Esophagus (tissue), 2 donors: ENCODE data around the gene PALLD. TPM values are rescaled to one million over a fixed set of nuclear protein-coding genes. Genes with fewer than 3 reads are reported as not detected.

ENCODE experiments used
- H3K27ac ChIP-seq, 2 donors: one replicate each; pipeline ENCODE4 v1.5.1; 2013; ENCODE audit warnings: low read depth in 2 of 2, mild to moderate bottlenecking in 2 of 2, inconsistent platforms in 1 of 2, low read length in 1 of 2, moderate library complexity in 1 of 2
- H3K27me3 ChIP-seq, 2 donors: one replicate each; pipeline ENCODE4 v1.6.1; 2013; ENCODE audit warnings: low read length in 2 of 2, control low read depth in 1 of 2, mild to moderate bottlenecking in 1 of 2; ENCODE audit not compliant: insufficient read depth in 2 of 2, control insufficient read depth in 1 of 2
- H3K36me3 ChIP-seq, 2 donors: one replicate each; pipeline ENCODE4 v1.6.1; 2013; ENCODE audit warnings: low read length in 1 of 2; ENCODE audit not compliant: control insufficient read depth in 2 of 2, insufficient read depth in 2 of 2
- H3K4me1 ChIP-seq, 2 donors: one replicate each; pipeline ENCODE4 v1.6.1; 2013; ENCODE audit warnings: low read length in 1 of 2; ENCODE audit not compliant: control insufficient read depth in 2 of 2, insufficient read depth in 2 of 2
- H3K4me3 ChIP-seq, 2 donors: one replicate each; pipeline ENCODE4 v1.5.1; 2013; ENCODE audit warnings: low read length in 2 of 2, mild to moderate bottlenecking in 2 of 2, low read depth in 1 of 2, moderate library complexity in 1 of 2
- H3K9me3 ChIP-seq, 2 donors: one replicate each; pipeline ENCODE4 v1.6.1; 2013; ENCODE audit warnings: mild to moderate bottlenecking in 2 of 2, low read depth in 1 of 2, low read length in 1 of 2, moderate library complexity in 1 of 2; ENCODE audit not compliant: control insufficient read depth in 2 of 2, insufficient read depth in 1 of 2
- WGBS, 2 donors: extraction: QIAGEN DNeasy Blood & Tissue Kit; methylation state at CpG; one replicate each; pipeline ENCODE4 v1.1.7; 2013; 5-methylcytosine and 5-hydroxymethylcytosine counted together
- polyA plus RNA-seq, 2 donors: library from polyadenylated mRNA; stranded (reverse); fragments of 200-250 nt; gene quantifications; one replicate each; pipeline ENCODE4 v1.2.3, GENCODE V29; 2013
- donor health status: healthy with polysubstance abuse.
- donor health status: Bipolar disorder and iron deficiency.

The PALLD gene
- polyA plus RNA-seq, 2 donors, result 34.7 to 101 TPM

DNA sequence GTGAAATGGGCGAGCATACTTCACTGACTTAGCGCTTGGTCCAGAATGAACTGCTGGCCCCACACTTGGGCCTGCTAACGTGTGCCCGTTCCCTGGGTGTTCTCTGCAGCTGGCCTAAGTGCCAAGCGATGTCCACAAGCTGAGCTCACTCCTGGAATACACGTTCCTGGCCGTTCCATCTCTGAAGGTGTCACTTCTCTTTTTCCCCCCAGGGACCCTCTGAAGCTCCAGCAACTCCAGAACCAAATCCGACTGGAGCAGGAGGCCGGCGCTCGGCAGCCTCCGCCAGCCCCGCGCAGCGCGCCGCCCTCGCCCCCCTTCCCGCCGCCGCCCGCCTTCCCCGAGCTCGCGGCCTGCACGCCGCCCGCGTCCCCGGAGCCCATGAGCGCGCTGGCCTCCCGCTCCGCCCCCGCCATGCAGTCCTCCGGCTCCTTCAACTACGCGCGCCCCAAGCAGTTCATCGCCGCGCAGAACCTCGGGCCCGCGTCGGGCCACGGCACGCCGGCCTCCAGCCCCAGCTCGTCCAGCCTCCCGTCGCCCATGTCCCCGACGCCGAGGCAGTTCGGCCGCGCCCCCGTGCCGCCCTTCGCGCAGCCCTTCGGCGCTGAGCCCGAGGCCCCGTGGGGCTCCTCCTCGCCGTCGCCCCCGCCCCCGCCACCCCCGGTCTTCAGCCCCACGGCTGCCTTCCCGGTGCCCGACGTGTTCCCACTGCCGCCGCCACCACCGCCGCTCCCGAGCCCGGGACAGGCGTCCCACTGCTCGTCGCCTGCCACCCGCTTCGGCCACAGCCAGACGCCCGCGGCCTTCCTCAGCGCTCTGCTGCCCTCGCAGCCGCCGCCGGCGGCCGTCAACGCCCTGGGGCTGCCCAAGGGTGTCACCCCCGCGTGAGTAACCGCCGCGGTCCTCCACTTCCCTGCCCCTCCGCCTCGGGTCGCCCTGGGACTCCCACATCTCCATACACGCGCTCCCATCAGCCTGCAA lies 380.9 kb downstream of the PALLD start:
- Histone ChIP-seq H3K27ac (peak overlapping the region; percentile 62 to 77), H3K36me3 (peaks cover 0 to 3% of the 10 kb centered on the region in 2 donors), H3K27me3 (no peaks in the 10 kb centered on the region), H3K4me3 (peak overlapping the region; percentile 44 to 59), H3K9me3 (no peaks in the 10 kb centered on the region), H3K4me1 (no peaks in the 10 kb centered on the region)
- 21 to 35% methylated on average over 84 to 108 of the region's 108 CpGs for WGBS, 2 donors

GRCh38 chr4:168878623-168879022 lies 381.8 kb downstream of the PALLD start:
- no peaks in the 10 kb centered on the region for H3K27me3 ChIP-seq
- WGBS, 2 donors, result 60 to 69% methylated on average over 2 of the region's 2 CpGs
- peaks cover 0 to 3% of the 10 kb centered on the region in 2 donors for H3K36me3 ChIP-seq
- no peak overlapping the region for H3K27ac ChIP-seq
- no peaks in the 10 kb centered on the region for H3K4me1 ChIP-seq
- peak overlapping the region in 1 of 2 donors; percentile 59 for H3K4me3 ChIP-seq
- no peaks in the 10 kb centered on the region for H3K9me3 ChIP-seq

- Histone ChIP-seq H3K27me3 (no peaks in the 10 kb centered on the region), H3K27ac (no peak overlapping the region), H3K9me3 (no peaks in the 10 kb centered on the region), H3K4me1 (no peaks in the 10 kb centered on the region), H3K36me3 (peaks cover 0 to 3% of the 10 kb centered on the region in 2 donors), H3K4me3 (no peak overlapping the region)
Observed at GRCh38 chr4:168879188-168879587, 382.3 kb downstream of the PALLD start.

- WGBS, 2 donors, result 67% methylated on average over 6 of the region's 6 CpGs
Observed at GRCh38 chr4:168880072-168880675, 383.3 kb downstream of the PALLD start.

DNA sequence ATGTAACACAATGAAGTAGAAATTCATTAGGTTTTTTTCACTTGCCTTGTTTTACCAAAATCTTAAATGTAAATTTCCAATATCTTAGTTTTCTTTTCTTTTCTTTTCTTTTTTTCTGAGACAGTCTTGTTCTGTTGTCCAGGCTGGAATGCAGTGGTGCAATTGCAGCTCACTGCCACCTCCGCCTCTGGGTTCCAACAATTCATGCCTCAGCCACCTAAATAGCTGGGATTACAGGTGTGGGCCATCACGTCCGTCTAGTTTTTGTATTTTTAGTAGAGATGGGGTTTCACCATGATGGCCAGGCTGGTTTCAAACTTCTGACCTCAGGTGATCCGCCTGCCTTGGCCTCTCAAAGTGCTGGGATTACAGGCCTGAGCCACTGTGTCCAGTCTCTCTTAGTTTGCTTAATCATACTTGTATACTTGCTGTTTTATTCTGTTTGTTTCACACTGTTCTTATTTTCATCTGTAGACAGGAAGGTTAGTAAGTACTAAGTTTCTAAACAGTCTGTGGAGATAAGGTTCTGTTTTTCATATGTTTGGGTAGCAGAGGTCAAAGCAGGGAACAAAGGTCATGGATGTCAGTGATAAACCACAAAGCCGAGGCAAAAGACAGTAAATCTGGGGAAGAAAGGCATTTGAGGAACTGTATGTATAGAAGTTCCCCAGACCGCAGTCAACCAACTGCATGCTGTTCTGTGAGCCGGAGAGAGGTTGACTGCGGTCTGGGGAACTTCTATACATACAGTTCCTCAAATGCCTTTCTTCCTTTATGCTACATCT lies 384.2 kb downstream of the PALLD start:
- H3K9me3 ChIP-seq, result no peaks in the 10 kb centered on the region
- no peaks in the 10 kb centered on the region for H3K27me3 ChIP-seq
- peak overlapping the region; percentile 34 to 48 for H3K27ac ChIP-seq
- no peak overlapping the region for H3K4me3 ChIP-seq
- H3K36me3 ChIP-seq, result peaks cover 0 to 3% of the 10 kb centered on the region in 2 donors
- WGBS, 2 donors, result 70 to 74% methylated on average over 8 of the region's 8 CpGs
- no peaks in the 10 kb centered on the region for H3K4me1 ChIP-seq

More at GRCh38 chr4:168880072-168880675, 383.3 kb downstream of the PALLD start:
- no peaks in the 10 kb centered on the region for H3K9me3 ChIP-seq
- no peak overlapping the region for H3K27ac ChIP-seq
- H3K27me3 ChIP-seq, result no peaks in the 10 kb centered on the region
- H3K4me3 ChIP-seq, result no peak overlapping the region
- H3K36me3 ChIP-seq, result peaks cover 0 to 3% of the 10 kb centered on the region in 2 donors
- H3K4me1 ChIP-seq, result no peaks in the 10 kb centered on the region

DNA sequence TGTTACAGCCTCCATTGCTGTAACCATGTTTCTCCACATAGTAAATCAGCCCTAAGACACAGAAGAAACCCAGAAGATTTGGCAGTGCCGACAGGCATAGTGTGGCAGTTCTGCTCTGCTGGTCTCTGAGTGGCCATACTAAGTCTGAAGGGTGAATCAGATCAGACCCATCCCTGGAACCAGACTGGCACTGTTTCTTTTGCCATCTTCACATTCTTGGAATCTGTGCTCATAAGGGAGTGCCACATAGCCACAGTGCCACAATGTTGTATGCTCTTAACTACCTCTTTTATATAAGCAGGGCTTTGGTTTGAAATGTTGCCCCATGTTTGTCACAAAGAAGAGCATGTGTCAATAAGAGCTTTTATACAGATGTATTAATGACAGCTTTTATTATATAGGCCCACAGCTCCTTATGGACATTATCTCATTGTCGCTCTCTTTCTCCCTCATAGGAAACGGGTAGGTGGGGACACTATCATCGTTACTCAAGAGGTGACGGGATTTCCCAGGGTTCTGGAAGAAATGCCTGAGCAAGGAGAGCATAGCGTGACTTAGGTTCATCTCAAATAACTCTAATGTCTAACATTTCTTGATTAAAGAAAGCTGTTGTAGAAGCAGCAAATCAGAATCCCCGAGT lies 385.0 kb downstream of the PALLD start:
- 88 to 89% methylated on average over 7 of the region's 7 CpGs for WGBS, 2 donors
- peaks cover 0 to 3% of the 10 kb centered on the region in 2 donors for H3K36me3 ChIP-seq
- H3K27ac ChIP-seq, result peak overlapping the region; percentile 48 to 79
- no peaks in the 10 kb centered on the region for H3K27me3 ChIP-seq
- H3K9me3 ChIP-seq, result no peaks in the 10 kb centered on the region
- no peaks in the 10 kb centered on the region for H3K4me1 ChIP-seq
- no peak overlapping the region for H3K4me3 ChIP-seq

DNA sequence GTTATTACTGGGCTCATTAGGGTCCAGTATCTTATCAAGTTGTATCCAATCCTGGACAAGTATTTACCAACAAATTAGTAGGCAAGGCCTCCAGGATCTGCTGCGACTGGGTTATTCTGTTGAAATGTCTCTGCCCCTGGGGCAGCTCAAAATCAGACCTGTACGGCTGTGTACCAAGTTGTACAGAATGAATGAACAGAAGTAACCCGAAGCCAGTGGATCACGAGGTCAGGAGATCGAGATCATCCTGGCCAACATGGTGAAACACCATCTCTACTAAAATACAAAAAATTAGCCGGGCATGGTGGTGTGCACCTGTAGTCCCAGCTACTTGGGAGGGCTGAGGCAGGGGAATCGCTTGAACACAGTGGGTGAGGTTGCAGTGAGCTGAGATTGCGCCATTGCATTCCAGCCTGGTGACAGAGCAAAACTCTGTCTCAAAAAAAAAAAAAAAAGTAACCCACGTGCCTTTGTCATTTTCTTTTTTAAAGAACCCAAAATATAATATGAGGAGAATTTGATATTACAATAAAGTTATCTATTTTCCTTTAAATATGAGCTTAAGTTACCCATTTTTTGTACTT lies 385.9 kb downstream of the PALLD start:
- H3K27ac ChIP-seq, result peak overlapping the region; percentile 34 to 79
- H3K4me3 ChIP-seq, result no peak overlapping the region
- no peaks in the 10 kb centered on the region for H3K9me3 ChIP-seq
- peaks cover 0 to 3% of the 10 kb centered on the region in 2 donors for H3K36me3 ChIP-seq
- no peaks in the 10 kb centered on the region for H3K4me1 ChIP-seq
- H3K27me3 ChIP-seq, result no peaks in the 10 kb centered on the region
- 85 to 87% methylated on average over 9 of the region's 9 CpGs for WGBS, 2 donors

DNA sequence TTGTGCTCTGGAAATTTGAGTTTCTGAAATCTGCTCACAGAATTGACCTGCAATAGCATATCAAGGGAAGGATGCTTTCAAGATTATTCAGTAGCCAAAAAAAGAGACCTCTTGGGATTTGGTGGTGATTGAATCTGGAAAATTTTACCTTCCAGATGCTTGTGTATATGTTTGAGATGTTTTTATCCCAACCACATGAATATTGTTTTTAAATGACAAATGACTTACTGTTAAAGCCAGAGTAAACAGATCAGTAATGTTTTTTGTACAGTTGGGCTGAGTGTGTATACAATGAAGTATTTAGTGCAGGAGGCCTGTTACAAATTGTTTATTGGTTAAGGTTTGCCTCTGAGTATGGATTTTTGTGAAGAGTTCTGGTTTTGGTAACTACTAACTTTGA lies 386.7 kb downstream of the PALLD start:
- Histone ChIP-seq H3K9me3 (no peaks in the 10 kb centered on the region), H3K27me3 (no peaks in the 10 kb centered on the region), H3K36me3 (no peaks in the 10 kb centered on the region), H3K27ac (no peak overlapping the region), H3K4me1 (no peaks in the 10 kb centered on the region), H3K4me3 (no peak overlapping the region)
